GM12878 (cell line): Measurements from ENCODE around the gene TKFC. TPM values are rescaled to one million over a fixed set of nuclear protein-coding genes. Genes with fewer than 3 reads are reported as not detected.
A peak's percentile ranks its signal among the peaks of the same experiment; 100 is the strongest.

Experiments
- ASH2L ChIP-seq: fragments of 300-600, 200-600 bp; sonication (generic); IDR thresholded peaks from 2 replicates; pipeline ENCODE4 v1.6.1; 2017; ENCODE audit warnings: low read depth, mild to moderate bottlenecking, borderline replicate concordance
- EGR1 ChIP-seq, 2 experiments: IDR thresholded peaks; 1 replicate in 1 of 2; 2 replicates in 1 of 2; pipeline ENCODE4 v1.6.1; 2011 to 2012; ENCODE audit warnings: low read depth in 2 of 2, low read length in 2 of 2, borderline replicate concordance in 1 of 2, mild to moderate bottlenecking in 1 of 2, moderate library complexity in 1 of 2
- FOS ChIP-seq: IDR thresholded peaks from 3 replicates; pipeline ENCODE4 v1.6.1; 2011; ENCODE audit warnings: borderline replicate concordance; ENCODE audit not compliant: insufficient read length; ENCODE audit errors: extremely low read depth
- KLF5 ChIP-seq: fragments of 450-650 bp; IDR thresholded peaks from 2 replicates; pipeline ENCODE4 v1.6.1; 2014; ENCODE audit warnings: mild to moderate bottlenecking; ENCODE audit not compliant: partially characterized antibody
- MEF2B ChIP-seq: fragments of 450-650 bp; IDR thresholded peaks from 2 replicates; pipeline ENCODE4 v1.6.1; 2018; ENCODE audit warnings: mild to moderate bottlenecking, moderate library complexity; ENCODE audit not compliant: partially characterized antibody, poor library complexity, severe bottlenecking
- PAX8 ChIP-seq: fragments of 450-650 bp; IDR thresholded peaks from 2 replicates; pipeline ENCODE4 v1.6.1; 2017; ENCODE audit warnings: mild to moderate bottlenecking, moderate library complexity
- POLR2AphosphoS5 ChIP-seq: IDR thresholded peaks from 2 replicates; pipeline ENCODE4 v1.6.1; 2011; ENCODE audit warnings: mild to moderate bottlenecking, low read length, inconsistent platforms
- RAD51 ChIP-seq: fragments of 450-650 bp; IDR thresholded peaks from 2 replicates; pipeline ENCODE4 v1.6.1; 2016; ENCODE audit warnings: moderate library complexity, mild to moderate bottlenecking, inconsistent platforms
- TCF12 ChIP-seq: IDR thresholded peaks from 2 replicates; pipeline ENCODE4 v1.6.1; 2011; ENCODE audit warnings: low read depth, mild to moderate bottlenecking, low read length
- ZNF24 ChIP-seq: fragments of 450-650 bp; IDR thresholded peaks from 2 replicates; pipeline ENCODE4 v1.6.1; 2017; ENCODE audit warnings: antibody characterized with exemption, mild to moderate bottlenecking
- ZNF384 ChIP-seq: IDR thresholded peaks from 2 replicates; pipeline ENCODE4 v1.6.1; 2012; ENCODE audit warnings: low read depth, mild to moderate bottlenecking, low read length, improper control_type of control experiment, borderline replicate concordance
- polyA plus RNA-seq, 11 experiments: library from polyadenylated mRNA; depleted of rRNA in 4 of 11; unstranded in 6 of 11; stranded (reverse) in 5 of 11; fragments of >200 nt; fragmentation: Nextera tagmentation in 4 of 11; fragmentation: Illumina TruSeq in 1 of 11; extraction: Ambion mirVana in 4 of 11; extraction: Trizol in 1 of 11; gene quantifications; 1 replicate in 1 of 11; 2 replicates in 10 of 11; pipeline versions ENCODE4 v1.2.1 to v1.2.3, GENCODE V29; 2011 to 2016; ENCODE audit warnings: inconsistent platforms in 2 of 11, missing spikeins in 2 of 11, low read depth in 1 of 11
- total RNA-seq, 4 experiments: library from RNA; depleted of rRNA in 3 of 4; stranded (reverse); fragments of >200 nt in 3 of 4; fragmentation: Illumina TruSeq in 1 of 4; extraction: Trizol in 1 of 4; gene quantifications; 2 replicates each; pipeline versions ENCODE4 v1.2.1 to v1.2.3, GENCODE V29; 2013 to 2021
- TF ChIP-seq, protein P1 (sequence below): fragments of 450-650 bp; IDR thresholded peaks from 2 replicates; pipeline ENCODE4 v1.6.1; 2016; ENCODE audit warnings: mild to moderate bottlenecking
- TF ChIP-seq, protein P2 (sequence below): IDR thresholded peaks from 2 replicates; pipeline ENCODE4 v1.6.1; 2011; ENCODE audit warnings: mild to moderate bottlenecking, low read depth, low read length, moderate library complexity; ENCODE audit not compliant: insufficient replicate concordance
- TF ChIP-seq, protein P3 (sequence below): IDR thresholded peaks from 2 replicates; pipeline ENCODE4 v1.6.1; 2012; ENCODE audit warnings: low read depth, low read length, improper control_type of control experiment
- TF ChIP-seq, protein P4 (sequence below): fragments of 450-650 bp; IDR thresholded peaks from 2 replicates; pipeline ENCODE4 v1.6.1; 2017; ENCODE audit warnings: mild to moderate bottlenecking

Gene TKFC
- total and polyA plus RNA-seq, 10 of the 15 experiments (the other 5 are each of a cell fraction or from before 2014, with no cell fraction given): 2.4 to 113 (median 59.0) TPM

DNA sequence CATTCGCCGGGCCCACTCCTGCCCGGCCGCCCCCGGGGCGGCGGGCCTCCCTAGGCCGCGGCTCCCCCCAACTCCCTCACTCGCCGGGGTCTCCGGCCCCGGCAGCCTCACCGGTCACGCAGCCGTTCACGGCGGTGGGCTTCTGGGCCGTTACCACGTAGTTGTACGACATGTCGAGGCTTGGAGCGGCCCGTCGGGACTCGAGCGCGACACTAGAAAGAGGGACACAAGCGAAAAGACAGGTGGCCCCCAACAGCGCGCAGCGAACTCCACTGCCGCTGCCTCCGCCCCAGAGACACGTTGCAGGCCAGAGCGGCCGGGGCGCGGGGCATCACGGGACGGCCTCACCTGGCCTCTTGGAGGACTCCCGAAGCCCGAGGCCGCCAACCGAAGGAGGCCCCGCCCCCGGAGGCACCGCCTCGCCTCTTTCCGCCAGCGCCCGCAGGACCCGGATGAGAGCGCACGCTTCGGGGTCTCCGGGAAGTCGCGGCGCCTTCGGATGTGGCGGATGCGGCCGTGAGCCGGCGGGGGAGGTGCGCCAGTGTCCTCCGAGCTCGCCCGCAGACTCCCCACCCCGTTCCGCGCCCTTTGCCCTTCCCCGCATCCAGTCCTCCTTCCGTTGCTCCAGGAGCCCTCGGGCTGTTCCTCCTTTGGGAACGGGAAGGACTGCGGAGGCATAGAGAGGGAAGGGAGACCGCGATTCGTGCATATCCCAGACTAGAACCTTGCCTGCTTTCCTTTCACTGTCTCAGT, at the start of gene TKFC, which contains the start of gene DDB1 (continued):
- TF ChIP-seq, protein P1, sequence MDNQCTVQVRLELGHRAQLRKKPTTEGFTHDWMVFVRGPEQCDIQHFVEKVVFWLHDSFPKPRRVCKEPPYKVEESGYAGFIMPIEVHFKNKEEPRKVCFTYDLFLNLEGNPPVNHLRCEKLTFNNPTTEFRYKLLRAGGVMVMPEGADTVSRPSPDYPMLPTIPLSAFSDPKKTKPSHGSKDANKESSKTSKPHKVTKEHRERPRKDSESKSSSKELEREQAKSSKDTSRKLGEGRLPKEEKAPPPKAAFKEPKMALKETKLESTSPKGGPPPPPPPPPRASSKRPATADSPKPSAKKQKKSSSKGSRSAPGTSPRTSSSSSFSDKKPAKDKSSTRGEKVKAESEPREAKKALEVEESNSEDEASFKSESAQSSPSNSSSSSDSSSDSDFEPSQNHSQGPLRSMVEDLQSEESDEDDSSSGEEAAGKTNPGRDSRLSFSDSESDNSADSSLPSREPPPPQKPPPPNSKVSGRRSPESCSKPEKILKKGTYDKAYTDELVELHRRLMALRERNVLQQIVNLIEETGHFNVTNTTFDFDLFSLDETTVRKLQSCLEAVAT: 0 out of 2 replicates have a peak, but pooled peaks have one; percentile 40
- TF ChIP-seq ASH2L (no peak), EGR1 (IDR thresholded peaks at IDR 0.05; ENCODE audit: borderline replicate concordance in 1 of 2, low read depth in 2 of 2, low read length in 2 of 2) (peak in 1 of 2 experiments; percentile 87; a peak in 2 of 3 replicates), FOS (no peak), PAX8 (no peak), TCF12 (peak; percentile 87), POLR2AphosphoS5 (peak; percentile 91), ZNF24 (no peak), MEF2B (peak; percentile 16), KLF5 (peak; percentile 16), RAD51 (no peak), ZNF384 (no peak)
- TF ChIP-seq, protein P2, sequence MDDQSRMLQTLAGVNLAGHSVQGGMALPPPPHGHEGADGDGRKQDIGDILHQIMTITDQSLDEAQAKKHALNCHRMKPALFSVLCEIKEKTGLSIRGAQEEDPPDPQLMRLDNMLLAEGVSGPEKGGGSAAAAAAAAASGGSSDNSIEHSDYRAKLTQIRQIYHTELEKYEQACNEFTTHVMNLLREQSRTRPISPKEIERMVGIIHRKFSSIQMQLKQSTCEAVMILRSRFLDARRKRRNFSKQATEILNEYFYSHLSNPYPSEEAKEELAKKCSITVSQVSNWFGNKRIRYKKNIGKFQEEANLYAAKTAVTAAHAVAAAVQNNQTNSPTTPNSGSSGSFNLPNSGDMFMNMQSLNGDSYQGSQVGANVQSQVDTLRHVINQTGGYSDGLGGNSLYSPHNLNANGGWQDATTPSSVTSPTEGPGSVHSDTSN: no peak
- TF ChIP-seq, protein P3, sequence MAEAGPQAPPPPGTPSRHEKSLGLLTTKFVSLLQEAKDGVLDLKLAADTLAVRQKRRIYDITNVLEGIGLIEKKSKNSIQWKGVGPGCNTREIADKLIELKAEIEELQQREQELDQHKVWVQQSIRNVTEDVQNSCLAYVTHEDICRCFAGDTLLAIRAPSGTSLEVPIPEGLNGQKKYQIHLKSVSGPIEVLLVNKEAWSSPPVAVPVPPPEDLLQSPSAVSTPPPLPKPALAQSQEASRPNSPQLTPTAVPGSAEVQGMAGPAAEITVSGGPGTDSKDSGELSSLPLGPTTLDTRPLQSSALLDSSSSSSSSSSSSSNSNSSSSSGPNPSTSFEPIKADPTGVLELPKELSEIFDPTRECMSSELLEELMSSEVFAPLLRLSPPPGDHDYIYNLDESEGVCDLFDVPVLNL: no peak
- TF ChIP-seq, protein P4, sequence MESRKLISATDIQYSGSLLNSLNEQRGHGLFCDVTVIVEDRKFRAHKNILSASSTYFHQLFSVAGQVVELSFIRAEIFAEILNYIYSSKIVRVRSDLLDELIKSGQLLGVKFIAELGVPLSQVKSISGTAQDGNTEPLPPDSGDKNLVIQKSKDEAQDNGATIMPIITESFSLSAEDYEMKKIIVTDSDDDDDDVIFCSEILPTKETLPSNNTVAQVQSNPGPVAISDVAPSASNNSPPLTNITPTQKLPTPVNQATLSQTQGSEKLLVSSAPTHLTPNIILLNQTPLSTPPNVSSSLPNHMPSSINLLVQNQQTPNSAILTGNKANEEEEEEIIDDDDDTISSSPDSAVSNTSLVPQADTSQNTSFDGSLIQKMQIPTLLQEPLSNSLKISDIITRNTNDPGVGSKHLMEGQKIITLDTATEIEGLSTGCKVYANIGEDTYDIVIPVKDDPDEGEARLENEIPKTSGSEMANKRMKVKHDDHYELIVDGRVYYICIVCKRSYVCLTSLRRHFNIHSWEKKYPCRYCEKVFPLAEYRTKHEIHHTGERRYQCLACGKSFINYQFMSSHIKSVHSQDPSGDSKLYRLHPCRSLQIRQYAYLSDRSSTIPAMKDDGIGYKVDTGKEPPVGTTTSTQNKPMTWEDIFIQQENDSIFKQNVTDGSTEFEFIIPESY: no peak
